WTC11 (cell line): Measurements from ENCODE around the gene TPRKB. TPM values are rescaled to one million over a fixed set of nuclear protein-coding genes. Genes with fewer than 3 reads are reported as not detected.
A peak's percentile ranks its signal among the peaks of the same experiment; 100 is the strongest.

Experiments used
- E2F4 ChIP-seq: sonication (generic); formaldehyde crosslinking; IDR thresholded peaks from 2 replicates; pipeline ENCODE4 v1.8.1; 2022; ENCODE audit warnings: low read depth, mild to moderate bottlenecking, moderate library complexity, missing genetic modification reagents, borderline replicate concordance
- ELF4 ChIP-seq: sonication (generic); formaldehyde crosslinking; IDR thresholded peaks from 2 replicates; pipeline ENCODE4 v1.8.1; 2022; ENCODE audit warnings: low read depth, mild to moderate bottlenecking, moderate library complexity, missing genetic modification reagents
- FOXJ3 ChIP-seq: sonication (generic); formaldehyde crosslinking; IDR thresholded peaks from 2 replicates; pipeline ENCODE4 v1.9.0; 2021; ENCODE audit warnings: missing genetic modification reagents, mild to moderate bottlenecking, borderline replicate concordance
- FOXK1 ChIP-seq: sonication (generic); formaldehyde crosslinking; IDR thresholded peaks from 2 replicates; pipeline ENCODE4 v1.8.0; 2022; ENCODE audit warnings: mild to moderate bottlenecking, moderate library complexity, missing genetic modification reagents
- GABPB1 ChIP-seq: sonication (generic); formaldehyde crosslinking; IDR thresholded peaks from 2 replicates; pipeline ENCODE4 v1.8.1; 2023; ENCODE audit warnings: mild to moderate bottlenecking, missing genetic modification reagents
- GRHL2 ChIP-seq: fragments of 250-450 bp; sonication (Bioruptor Pico); IDR thresholded peaks from 2 replicates; pipeline ENCODE4 v1.8.0; 2022; ENCODE audit warnings: mild to moderate bottlenecking, moderate library complexity; ENCODE audit not compliant: insufficient replicate concordance, severe bottlenecking
- HMGA2 ChIP-seq: fragments of 250-450 bp; sonication (Bioruptor Pico); IDR thresholded peaks from 2 replicates; pipeline ENCODE4 v1.4.0; 2021; ENCODE audit warnings: mild to moderate bottlenecking, moderate library complexity
- KAT7 ChIP-seq: sonication (generic); formaldehyde crosslinking; IDR thresholded peaks from 2 replicates; pipeline ENCODE4 v1.8.1; 2023; ENCODE audit warnings: missing genetic modification reagents, mild to moderate bottlenecking, borderline replicate concordance
- NFYB ChIP-seq: sonication (generic); formaldehyde crosslinking; conservative IDR thresholded peaks from 2 replicates; pipeline ENCODE4 v1.8.0; 2022; ENCODE audit warnings: low read depth, missing genetic modification reagents
- NR1H2 ChIP-seq: sonication (generic); formaldehyde crosslinking; IDR thresholded peaks from 2 replicates; pipeline ENCODE4 v1.9.0; 2021; ENCODE audit warnings: mild to moderate bottlenecking, moderate library complexity, missing genetic modification reagents
- NR3C1 ChIP-seq: sonication (generic); formaldehyde crosslinking; conservative IDR thresholded peaks from 2 replicates; pipeline ENCODE4 v1.8.1; 2023; ENCODE audit warnings: low read depth, mild to moderate bottlenecking, missing genetic modification reagents
- PREB ChIP-seq: sonication (generic); formaldehyde crosslinking; IDR thresholded peaks from 2 replicates; pipeline ENCODE4 v1.8.1; 2022; ENCODE audit warnings: mild to moderate bottlenecking, missing genetic modification reagents, moderate library complexity, borderline replicate concordance
- RORB ChIP-seq: fragments of 250-450 bp; sonication (Bioruptor Pico); IDR thresholded peaks from 2 replicates; pipeline ENCODE4 v1.9.0; 2021; ENCODE audit warnings: mild to moderate bottlenecking
- SMAD4 ChIP-seq: sonication (generic); formaldehyde crosslinking; IDR thresholded peaks from 2 replicates; pipeline ENCODE4 v1.8.0; 2022; ENCODE audit warnings: mild to moderate bottlenecking, missing genetic modification reagents
- SP1 ChIP-seq: sonication (generic); formaldehyde crosslinking; conservative IDR thresholded peaks from 2 replicates; pipeline ENCODE4 v1.8.1; 2022; ENCODE audit warnings: missing genetic modification reagents
- TEAD4 ChIP-seq: sonication (generic); formaldehyde crosslinking; IDR thresholded peaks from 2 replicates; pipeline ENCODE4 v1.8.0; 2022; ENCODE audit warnings: mild to moderate bottlenecking, missing genetic modification reagents
- ZNF138 ChIP-seq: sonication (generic); formaldehyde crosslinking; conservative IDR thresholded peaks from 2 replicates; pipeline ENCODE4 v1.8.1; 2022; ENCODE audit warnings: mild to moderate bottlenecking, moderate library complexity, missing genetic modification reagents
- ZNF317 ChIP-seq: sonication (generic); formaldehyde crosslinking; IDR thresholded peaks from 2 replicates; pipeline ENCODE4 v1.8.1; 2023; ENCODE audit warnings: low read depth, mild to moderate bottlenecking, moderate library complexity, missing genetic modification reagents, borderline replicate concordance
- ZNF416 ChIP-seq: fragments of 250-450 bp; sonication (Bioruptor Pico); IDR thresholded peaks from 2 replicates; pipeline ENCODE4 v1.9.0; 2021; ENCODE audit warnings: mild to moderate bottlenecking, inconsistent platforms
- ZNF532 ChIP-seq: fragments of 250-450 bp; sonication (Bioruptor Pico); IDR thresholded peaks from 2 replicates; pipeline ENCODE4 v1.9.0; 2021; ENCODE audit warnings: mild to moderate bottlenecking, borderline replicate concordance
- total RNA-seq: library from RNA; stranded (reverse); gene quantifications from 3 replicates; pipeline ENCODE4 v1.2.3, GENCODE V29; 2021
- TF ChIP-seq, protein P1 (sequence below): sonication (generic); formaldehyde crosslinking; conservative IDR thresholded peaks from 2 replicates; pipeline ENCODE4 v1.8.1; 2022; ENCODE audit warnings: mild to moderate bottlenecking, missing genetic modification reagents
- TF ChIP-seq, protein P2 (sequence below): fragments of 250-450 bp; sonication (Bioruptor Pico); conservative IDR thresholded peaks from 2 replicates; pipeline ENCODE4 v1.9.0; 2021; ENCODE audit warnings: mild to moderate bottlenecking
- TF ChIP-seq, protein P3 (sequence below): sonication (generic); formaldehyde crosslinking; IDR thresholded peaks from 2 replicates; pipeline ENCODE4 v1.8.0; 2022; ENCODE audit warnings: mild to moderate bottlenecking, missing genetic modification reagents
- TF ChIP-seq, protein P4 (sequence below): sonication (generic); formaldehyde crosslinking; conservative IDR thresholded peaks from 2 replicates; pipeline ENCODE4 v1.8.1; 2023; ENCODE audit warnings: mild to moderate bottlenecking, low read depth, missing genetic modification reagents, moderate library complexity

Gene TPRKB
- total RNA-seq, 1 experiment from 2014 or later = 30.6 TPM

DNA sequence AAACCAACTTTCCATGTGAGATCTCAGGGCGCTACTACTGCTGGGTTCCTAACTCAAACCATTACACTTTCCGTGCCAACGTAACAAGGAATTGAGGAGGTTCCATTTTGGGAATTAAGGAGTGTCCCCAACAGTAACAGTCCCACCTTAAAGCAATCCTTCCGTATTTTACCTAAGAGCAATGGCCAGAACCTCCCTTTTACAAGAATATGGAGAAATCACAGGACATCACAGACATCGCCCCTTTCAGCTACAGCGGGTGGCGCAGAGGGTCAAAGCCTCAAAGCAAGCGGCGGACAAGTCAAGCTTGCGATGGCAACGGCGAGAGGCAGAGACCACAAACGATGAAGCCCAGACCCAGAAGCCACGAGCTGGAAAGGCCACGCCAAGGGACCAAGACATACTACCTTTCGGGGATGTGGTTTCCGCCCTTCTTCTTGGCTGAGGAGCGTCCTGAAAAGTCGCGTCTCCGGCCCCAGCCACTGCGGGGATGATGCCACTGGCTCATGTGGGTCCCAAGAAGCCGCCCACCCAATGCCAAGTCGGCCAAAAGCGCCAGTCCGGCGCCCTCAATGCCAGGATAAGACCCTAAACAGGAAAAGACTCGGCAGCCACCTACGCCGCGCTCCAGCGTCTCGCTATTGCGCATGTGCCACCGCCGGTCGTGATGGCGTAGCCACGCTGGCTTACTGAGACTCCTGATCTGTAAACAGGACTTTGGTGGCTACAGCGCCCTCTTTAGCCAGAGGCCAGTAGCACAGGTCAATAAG lies 42.5 kb upstream of the TPRKB start, which contains the start of gene DUSP11 (continued):
- TF ChIP-seq ZNF317 (CRISPR knock-in tag) (no peak), ZNF532 (CRISPR knock-in tag) (no peak), ZNF138 (CRISPR knock-in tag) (no peak), ELF4 (CRISPR knock-in tag) (no peak), FOXJ3 (CRISPR knock-in tag) (no peak), GRHL2 (CRISPR knock-in tag) (no peak), NR1H2 (CRISPR knock-in tag) (no peak), ZNF416 (CRISPR knock-in tag) (no peak), NR3C1 (no peak), NFYB (CRISPR knock-in tag) (no peak), RORB (no peak), SMAD4 (CRISPR knock-in tag) (no peak), GABPB1 (CRISPR knock-in tag) (0 out of 2 replicates have a peak, but pooled peaks have one; percentile 67), FOXK1 (CRISPR knock-in tag) (peak; percentile 99), KAT7 (CRISPR knock-in tag) (no peak), SP1 (CRISPR knock-in tag) (0 out of 2 replicates have a peak, but pooled peaks have one; percentile 48), E2F4 (CRISPR knock-in tag) (no peak), PREB (CRISPR knock-in tag) (no peak), HMGA2 (CRISPR knock-in tag) (no peak), TEAD4 (no peak)
- TF ChIP-seq, protein P1, sequence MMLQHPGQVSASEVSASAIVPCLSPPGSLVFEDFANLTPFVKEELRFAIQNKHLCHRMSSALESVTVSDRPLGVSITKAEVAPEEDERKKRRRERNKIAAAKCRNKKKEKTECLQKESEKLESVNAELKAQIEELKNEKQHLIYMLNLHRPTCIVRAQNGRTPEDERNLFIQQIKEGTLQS (CRISPR knock-in tag) = no peak
- TF ChIP-seq, protein P2, sequence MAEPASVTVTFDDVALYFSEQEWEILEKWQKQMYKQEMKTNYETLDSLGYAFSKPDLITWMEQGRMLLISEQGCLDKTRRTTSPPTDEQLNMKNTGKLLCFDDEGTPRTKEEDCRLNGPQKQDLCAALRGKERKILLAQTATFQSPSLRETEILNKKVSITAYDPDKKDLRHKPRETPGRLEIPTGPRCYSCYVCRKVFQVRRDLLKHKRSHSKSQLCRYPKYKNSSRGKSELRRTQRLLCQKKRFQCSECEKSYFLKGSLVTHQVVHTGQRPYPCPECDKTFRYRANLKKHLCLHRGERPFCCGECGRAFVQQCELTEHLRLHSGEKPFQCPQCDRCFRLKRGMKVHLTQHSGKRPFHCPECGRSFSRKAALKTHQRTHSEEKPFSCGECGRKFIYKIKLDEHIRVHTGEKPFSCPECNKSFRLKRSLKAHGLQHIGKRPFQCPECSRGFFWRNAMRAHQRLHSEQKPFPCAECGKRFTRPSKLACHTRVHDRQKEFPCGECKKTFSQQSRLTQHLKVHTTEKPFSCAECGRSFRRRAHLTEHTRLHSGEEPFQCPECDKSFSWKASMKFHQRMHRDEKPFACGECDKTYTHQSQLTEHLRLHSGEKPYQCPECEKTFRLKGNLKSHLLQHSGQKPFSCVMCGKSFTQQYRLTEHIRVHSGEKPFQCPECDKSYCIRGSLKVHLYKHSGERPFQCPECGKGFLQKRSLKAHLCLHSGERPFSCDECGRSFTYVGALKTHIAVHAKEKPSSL = no peak
- TF ChIP-seq, protein P3, sequence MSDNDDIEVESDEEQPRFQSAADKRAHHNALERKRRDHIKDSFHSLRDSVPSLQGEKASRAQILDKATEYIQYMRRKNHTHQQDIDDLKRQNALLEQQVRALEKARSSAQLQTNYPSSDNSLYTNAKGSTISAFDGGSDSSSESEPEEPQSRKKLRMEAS (CRISPR knock-in tag) = peak; percentile 64
- TF ChIP-seq, protein P4, sequence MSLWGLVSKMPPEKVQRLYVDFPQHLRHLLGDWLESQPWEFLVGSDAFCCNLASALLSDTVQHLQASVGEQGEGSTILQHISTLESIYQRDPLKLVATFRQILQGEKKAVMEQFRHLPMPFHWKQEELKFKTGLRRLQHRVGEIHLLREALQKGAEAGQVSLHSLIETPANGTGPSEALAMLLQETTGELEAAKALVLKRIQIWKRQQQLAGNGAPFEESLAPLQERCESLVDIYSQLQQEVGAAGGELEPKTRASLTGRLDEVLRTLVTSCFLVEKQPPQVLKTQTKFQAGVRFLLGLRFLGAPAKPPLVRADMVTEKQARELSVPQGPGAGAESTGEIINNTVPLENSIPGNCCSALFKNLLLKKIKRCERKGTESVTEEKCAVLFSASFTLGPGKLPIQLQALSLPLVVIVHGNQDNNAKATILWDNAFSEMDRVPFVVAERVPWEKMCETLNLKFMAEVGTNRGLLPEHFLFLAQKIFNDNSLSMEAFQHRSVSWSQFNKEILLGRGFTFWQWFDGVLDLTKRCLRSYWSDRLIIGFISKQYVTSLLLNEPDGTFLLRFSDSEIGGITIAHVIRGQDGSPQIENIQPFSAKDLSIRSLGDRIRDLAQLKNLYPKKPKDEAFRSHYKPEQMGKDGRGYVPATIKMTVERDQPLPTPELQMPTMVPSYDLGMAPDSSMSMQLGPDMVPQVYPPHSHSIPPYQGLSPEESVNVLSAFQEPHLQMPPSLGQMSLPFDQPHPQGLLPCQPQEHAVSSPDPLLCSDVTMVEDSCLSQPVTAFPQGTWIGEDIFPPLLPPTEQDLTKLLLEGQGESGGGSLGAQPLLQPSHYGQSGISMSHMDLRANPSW (CRISPR knock-in tag) = no peak
